H1 (cell line): ENCODE data around the gene LHPP.

Source experiments
- CTCF ChIP-seq, 3 experiments: IDR thresholded peaks; 1 replicate in 2 of 3; 2 replicates in 1 of 3; pipeline versions ENCODE4 v1.5.1 to v1.6.1; 2011; ENCODE audit warnings: low read length in 3 of 3, mild to moderate bottlenecking in 3 of 3, inconsistent platforms in 2 of 3, low read depth in 1 of 3, moderate library complexity in 1 of 3; ENCODE audit not compliant: insufficient read depth in 1 of 3; ENCODE audit errors: control extremely low read depth in 1 of 3
- EP300 ChIP-seq, 2 experiments: IDR thresholded peaks; 1 replicate in 1 of 2; 2 replicates in 1 of 2; pipeline ENCODE4 v1.6.1; 2011 to 2012; ENCODE audit warnings: low read depth in 2 of 2, low read length in 2 of 2, mild to moderate bottlenecking in 2 of 2, borderline replicate concordance in 1 of 2, inconsistent platforms in 1 of 2, moderate library complexity in 1 of 2
- EZH2 ChIP-seq: fragments of 200-600 bp; sonication (generic); IDR thresholded peaks from 2 replicates; pipeline ENCODE4 v1.7.1; 2012; ENCODE audit warnings: low read depth, mild to moderate bottlenecking, moderate library complexity, low read length, inconsistent platforms; ENCODE audit not compliant: severe bottlenecking
- JUN ChIP-seq: IDR thresholded peaks from 2 replicates; pipeline ENCODE4 v1.6.1; 2011; ENCODE audit warnings: low read depth, mild to moderate bottlenecking, improper control_type of control experiment, low read length
- PHF8 ChIP-seq: fragments of 200-600 bp; sonication (generic); conservative IDR thresholded peaks from 2 replicates; pipeline ENCODE4 v1.7.1; 2012; ENCODE audit warnings: low read depth, mild to moderate bottlenecking, inconsistent platforms, low read length, moderate library complexity
- POLR2AphosphoS5 ChIP-seq: IDR thresholded peaks from 2 replicates; pipeline ENCODE4 v1.6.1; 2011; ENCODE audit warnings: low read depth, low read length
- RAD21 ChIP-seq, 2 experiments: IDR thresholded peaks in 1 of 2; conservative IDR thresholded peaks in 1 of 2; 2 replicates each; pipeline ENCODE4 v1.6.1; 2011; ENCODE audit warnings: low read depth in 2 of 2, low read length in 2 of 2, improper control_type of control experiment in 1 of 2, inconsistent platforms in 1 of 2, mild to moderate bottlenecking in 1 of 2, moderate library complexity in 1 of 2

GRCh38 chr10:124484031-124484430 is 22.4 kb downstream of the LHPP start:
- TF ChIP-seq RAD21 (IDR thresholded peaks at IDR 0.05 in 1 of 2, conservative IDR thresholded peaks at IDR 0.05 in 1 of 2; ENCODE audit: low read depth in 2 of 2, low read length in 2 of 2) = no peak
- TF ChIP-seq EZH2 = no peak
- TF ChIP-seq POLR2AphosphoS5 = no peak
- no peak for TF ChIP-seq EP300 (IDR thresholded peaks at IDR 0.05; ENCODE audit: borderline replicate concordance in 1 of 2, low read depth in 2 of 2, low read length in 2 of 2)
- TF ChIP-seq CTCF (IDR thresholded peaks at IDR 0.05; ENCODE audit: control extremely low read depth in 1 of 3, insufficient read depth in 1 of 3, low read depth in 1 of 3, low read length in 3 of 3) = no peak
- TF ChIP-seq PHF8 = no peak
- no peak for TF ChIP-seq JUN
